GM10847 (cell line): ENCODE measurements around the gene TSBP1.

Experiments
- POLR2A ChIP-seq: IDR thresholded peaks from 2 replicates; pipeline ENCODE4 v1.6.1; 2011; ENCODE audit not compliant: insufficient read length; ENCODE audit errors: extremely low read depth

The TSBP1 gene

GRCh38 chr6:32247401-32247800 is 124.3 kb downstream of the TSBP1 start:
- TF ChIP-seq POLR2A = no peak

- no peak for TF ChIP-seq POLR2A
These were observed 126.7 kb downstream of the TSBP1 start for GRCh38 chr6:32244946-32245398.

DNA sequence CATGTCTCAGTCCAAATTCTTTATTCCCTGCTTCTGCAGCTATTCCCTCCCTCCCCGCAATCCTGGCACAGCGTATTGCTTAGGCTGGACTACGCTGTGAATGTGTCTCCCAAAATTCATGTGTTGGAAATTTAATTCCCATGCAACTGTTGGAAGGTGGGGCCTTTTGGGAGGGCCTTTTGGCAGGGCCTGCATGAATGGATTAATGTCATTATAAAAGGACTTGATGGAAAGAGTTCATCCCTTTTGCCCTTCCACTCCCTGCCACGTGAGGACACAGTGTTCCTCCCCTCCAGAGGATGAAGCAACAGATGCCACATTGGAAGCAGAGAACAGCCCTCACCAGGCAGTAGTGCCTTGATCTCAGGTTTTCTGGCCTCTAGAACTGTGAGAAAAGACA is 127.4 kb downstream of the TSBP1 start:
- TF ChIP-seq POLR2A = no peak
